ENCODE measurements around the gene FKBP2. TPM values are rescaled to one million over a fixed set of nuclear protein-coding genes. Genes with fewer than 3 reads are reported as not detected.

The FKBP2 gene
- total RNA-seq, 1 donor from 2014 or later, result 48.9 TPM

- intact Hi-C loops (cut with micrococcal nuclease), result loop anchor here (1.0 to 2.0 kb wide), 6 partner anchors 17 to 96 kb away; partner anchors contain the start of genes BAD, DNAJC4, ESRRA and FERMT3
These were observed 6.2 kb downstream of the FKBP2 start, which contains the start of gene PPP1R14B for GRCh38 chr11:64246871-64247728. Gene PPP1R14B (minus strand): TSS chr11:64246943. CDS start chr11:64246673, 270 bp downstream.

- intact Hi-C loops (cut with micrococcal nuclease), result loop anchor here (1.0 to 2.0 kb wide), 2 partner anchors 36 to 95 kb away; partner anchors contain the start of gene BAD
These were observed 7.0 kb downstream of the FKBP2 start for GRCh38 chr11:64247729-64248531.

- intact Hi-C loops (cut with micrococcal nuclease), result no loop called here
These were observed 7.7 kb downstream of the FKBP2 start for GRCh38 chr11:64248578-64248977.

GRCh38 chr11:64249038-64249437 lies 8.1 kb downstream of the FKBP2 start:
- intact Hi-C loops (cut with micrococcal nuclease), result no loop called here

- intact Hi-C loops (cut with micrococcal nuclease), result no loop called here
These were observed 8.9 kb downstream of the FKBP2 start for GRCh38 chr11:64249563-64250414.

- intact Hi-C loops (cut with micrococcal nuclease), result loop anchor here (1.0 kb wide), 4 partner anchors 19 to 54 kb away; partner anchors contain the start of gene BAD
These were observed 9.6 kb downstream of the FKBP2 start for GRCh38 chr11:64250415-64251015.

GRCh38 chr11:64251016-64251752 lies 10.3 kb downstream of the FKBP2 start, which contains the start of gene PLCB3:
Gene PLCB3 (plus strand): TSS chr11:64251530. CDS start chr11:64251650, 120 bp downstream.
- intact Hi-C loops (cut with micrococcal nuclease), result loop anchor here (1.0 kb wide), 4 partner anchors 18 to 53 kb away; partner anchors contain the start of gene BAD

- intact Hi-C loops (cut with micrococcal nuclease), result loop anchor here (1.0 kb wide), 4 partner anchors 18 to 53 kb away; partner anchors contain the start of gene BAD
These were observed 10.8 kb downstream of the FKBP2 start for GRCh38 chr11:64251753-64252002.

GRCh38 chr11:64252003-64252872 lies 11.3 kb downstream of the FKBP2 start:
- intact Hi-C loops (cut with micrococcal nuclease), result no loop called here

- intact Hi-C loops (cut with micrococcal nuclease), result no loop called here
These were observed 12.1 kb downstream of the FKBP2 start for GRCh38 chr11:64253043-64253442.

GRCh38 chr11:64253481-64253880 lies 12.6 kb downstream of the FKBP2 start:
- intact Hi-C loops (cut with micrococcal nuclease), result no loop called here

GRCh38 chr11:64254326-64254725 lies 13.4 kb downstream of the FKBP2 start:
- intact Hi-C loops (cut with micrococcal nuclease), result no loop called here

- intact Hi-C loops (cut with micrococcal nuclease), result no loop called here
These were observed 14.5 kb downstream of the FKBP2 start for GRCh38 chr11:64255135-64256128.

- intact Hi-C loops (cut with micrococcal nuclease), result no loop called here
These were observed 15.4 kb downstream of the FKBP2 start for GRCh38 chr11:64256300-64256699.

- intact Hi-C loops (cut with micrococcal nuclease), result no loop called here
These were observed 17.5 kb downstream of the FKBP2 start for GRCh38 chr11:64258356-64258755.

- intact Hi-C loops (cut with micrococcal nuclease), result no loop called here
These were observed 18.1 kb downstream of the FKBP2 start for GRCh38 chr11:64258946-64259532.

GRCh38 chr11:64259533-64260067 lies 18.7 kb downstream of the FKBP2 start:
- intact Hi-C loops (cut with micrococcal nuclease), result no loop called here

All from T-helper 1 cell treated with Interleukin-12 subunit alpha and Interleukin-12 subunit beta and Interleukin-4 antibody, amounts not matched to agents 30 ng/mL and 1 ng/mL, for 36 hours (primary cell).